Loucy (cell line): ENCODE measurements around the gene FGFR2.

Source experiments
- H2AFZ ChIP-seq: fragments of 200-600 bp; sonication (generic); 2 replicates; pipeline ENCODE4 v1.6.0; 2016; ENCODE audit warnings: antibody characterized with exemption, mild to moderate bottlenecking, low read length, moderate library complexity
- H3F3A ChIP-seq: fragments of 200-600 bp; 2 replicates; pipeline ENCODE4 v1.6.0; 2016; ENCODE audit warnings: antibody characterized with exemption, low read depth, mild to moderate bottlenecking
- H3K27me3 ChIP-seq: fragments of 200-600 bp; sonication (generic); 2 replicates; pipeline ENCODE4 v1.6.1; 2014; ENCODE audit warnings: low read length, mild to moderate bottlenecking; ENCODE audit not compliant: insufficient read depth, poor library complexity, severe bottlenecking
- H3K36me3 ChIP-seq: fragments of 200-600 bp; sonication (generic); 2 replicates; pipeline ENCODE4 v1.6.1; 2016; ENCODE audit warnings: low read length; ENCODE audit not compliant: insufficient read depth
- H3K4me1 ChIP-seq: fragments of 200-600 bp; sonication (generic); 2 replicates; pipeline ENCODE4 v1.5.1; 2014; ENCODE audit warnings: low read length, mild to moderate bottlenecking; ENCODE audit not compliant: insufficient read depth, poor library complexity, severe bottlenecking
- H3K4me2 ChIP-seq: fragments of 200-600 bp; sonication (generic); 2 replicates; pipeline ENCODE4 v1.6.0; 2014; ENCODE audit warnings: antibody characterized with exemption, low read length, low read depth, mild to moderate bottlenecking; ENCODE audit not compliant: poor library complexity, severe bottlenecking
- H3K4me3 ChIP-seq: fragments of 200-600 bp; sonication (generic); 2 replicates; pipeline ENCODE4 v1.5.1; 2014; ENCODE audit warnings: low read length, mild to moderate bottlenecking, mixed read lengths; ENCODE audit not compliant: poor library complexity, severe bottlenecking
- H3K79me2 ChIP-seq: fragments of 200-600 bp; sonication (generic); 2 replicates; pipeline ENCODE4 v1.6.1; 2014; ENCODE audit warnings: low read length; ENCODE audit not compliant: insufficient read depth
- H3K9ac ChIP-seq: fragments of 200-600 bp; sonication (generic); 2 replicates; pipeline ENCODE4 v1.6.0; 2014; ENCODE audit warnings: mild to moderate bottlenecking, low read depth, low read length, moderate library complexity; ENCODE audit not compliant: poor library complexity, severe bottlenecking
- H3K9me2 ChIP-seq: fragments of 200-600 bp; sonication (generic); replicated peaks from 2 replicates; pipeline ENCODE4 v1.6.1; 2016; ENCODE audit warnings: low read depth, low read length, mixed read lengths
- H3K9me3 ChIP-seq: fragments of 200-600 bp; sonication (generic); 2 replicates; pipeline ENCODE4 v1.6.1; 2014; ENCODE audit warnings: mild to moderate bottlenecking, antibody characterized with exemption, low read length, low read depth; ENCODE audit not compliant: insufficient read depth
- H4K20me1 ChIP-seq: fragments of 200-600 bp; sonication (generic); 2 replicates; pipeline ENCODE4 v1.6.0; 2014; ENCODE audit warnings: antibody characterized with exemption, low read length, mild to moderate bottlenecking; ENCODE audit not compliant: insufficient read depth, poor library complexity, severe bottlenecking
- EZH2phosphoT487 ChIP-seq: fragments of 200-600 bp; IDR thresholded peaks from 2 replicates; pipeline ENCODE4 v1.6.1; 2018; ENCODE audit warnings: antibody characterized with exemption, mild to moderate bottlenecking, moderate library complexity, borderline replicate concordance
- TF ChIP-seq, protein P1 (sequence below): fragments of 200-600 bp; sonication (generic); conservative IDR thresholded peaks from 2 replicates; pipeline ENCODE4 v1.5.1; 2014; ENCODE audit warnings: mild to moderate bottlenecking, antibody characterized with exemption, low read length

The FGFR2 gene

GRCh38 chr10:121454781-121455180, 143.5 kb downstream of the FGFR2 start:
- H3K27me3 ChIP-seq, result no peaks in the 10 kb centered on the region
- no peaks in the 10 kb centered on the region for H3F3A ChIP-seq
- H3K9ac ChIP-seq, result no peak overlapping the region
- no peak for TF ChIP-seq EZH2phosphoT487
- TF ChIP-seq, protein P1, sequence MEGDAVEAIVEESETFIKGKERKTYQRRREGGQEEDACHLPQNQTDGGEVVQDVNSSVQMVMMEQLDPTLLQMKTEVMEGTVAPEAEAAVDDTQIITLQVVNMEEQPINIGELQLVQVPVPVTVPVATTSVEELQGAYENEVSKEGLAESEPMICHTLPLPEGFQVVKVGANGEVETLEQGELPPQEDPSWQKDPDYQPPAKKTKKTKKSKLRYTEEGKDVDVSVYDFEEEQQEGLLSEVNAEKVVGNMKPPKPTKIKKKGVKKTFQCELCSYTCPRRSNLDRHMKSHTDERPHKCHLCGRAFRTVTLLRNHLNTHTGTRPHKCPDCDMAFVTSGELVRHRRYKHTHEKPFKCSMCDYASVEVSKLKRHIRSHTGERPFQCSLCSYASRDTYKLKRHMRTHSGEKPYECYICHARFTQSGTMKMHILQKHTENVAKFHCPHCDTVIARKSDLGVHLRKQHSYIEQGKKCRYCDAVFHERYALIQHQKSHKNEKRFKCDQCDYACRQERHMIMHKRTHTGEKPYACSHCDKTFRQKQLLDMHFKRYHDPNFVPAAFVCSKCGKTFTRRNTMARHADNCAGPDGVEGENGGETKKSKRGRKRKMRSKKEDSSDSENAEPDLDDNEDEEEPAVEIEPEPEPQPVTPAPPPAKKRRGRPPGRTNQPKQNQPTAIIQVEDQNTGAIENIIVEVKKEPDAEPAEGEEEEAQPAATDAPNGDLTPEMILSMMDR, result no peak
- no peaks in the 10 kb centered on the region for H3K4me1 ChIP-seq
- H4K20me1 ChIP-seq, result no peaks in the 10 kb centered on the region
- H3K79me2 ChIP-seq, result no peaks in the 10 kb centered on the region
- peaks cover 4% of the 10 kb centered on the region; the same call in 1 of the 2 replicates for H3K9me3 ChIP-seq
- H3K36me3 ChIP-seq, result no peaks in the 10 kb centered on the region
- H3K9me2 ChIP-seq, result no peaks in the 10 kb centered on the region
- no peak overlapping the region for H3K4me3 ChIP-seq
- H3K4me2 ChIP-seq, result no peak overlapping the region
- no peak overlapping the region for H2AFZ ChIP-seq

GRCh38 chr10:121453160-121453559, 145.1 kb downstream of the FGFR2 start:
- Histone ChIP-seq H3K4me2 (no peak overlapping the region), H3F3A (no peaks in the 10 kb centered on the region), H3K4me3 (no peak overlapping the region), H3K9me3 (peaks cover 4% of the 10 kb centered on the region; the same call in 1 of the 2 replicates), H3K36me3 (no peaks in the 10 kb centered on the region), H3K9me2 (no peaks in the 10 kb centered on the region), H4K20me1 (no peaks in the 10 kb centered on the region), H3K79me2 (no peaks in the 10 kb centered on the region), H3K9ac (no peak overlapping the region), H3K4me1 (no peaks in the 10 kb centered on the region), H2AFZ (no peak overlapping the region), H3K27me3 (no peaks in the 10 kb centered on the region)
- TF ChIP-seq, protein P1, result no peak
- TF ChIP-seq EZH2phosphoT487, result no peak

GRCh38 chr10:121452581-121452980, 145.7 kb downstream of the FGFR2 start:
- Histone ChIP-seq H3K9me3 (no peaks in the 10 kb centered on the region; the same call in 1 of the 2 replicates), H3K36me3 (no peaks in the 10 kb centered on the region), H3K9ac (no peak overlapping the region), H3F3A (no peaks in the 10 kb centered on the region), H3K4me1 (no peaks in the 10 kb centered on the region), H3K79me2 (no peaks in the 10 kb centered on the region), H3K4me2 (no peak overlapping the region), H4K20me1 (no peaks in the 10 kb centered on the region), H3K27me3 (no peaks in the 10 kb centered on the region), H3K9me2 (no peaks in the 10 kb centered on the region), H2AFZ (no peak overlapping the region), H3K4me3 (no peak overlapping the region)
- TF ChIP-seq, protein P1, result no peak
